ENCODE results near the gene FBXO9.

- TF ChIP-seq POLR2AphosphoS5 (IDR thresholded peaks at IDR 0.05) (no peak), POLR2A (IDR thresholded peaks at IDR 0.05) (no peak), EP300 (IDR thresholded peaks at IDR 0.05; ENCODE audit: low read depth) (no peak)
- TF ChIP-seq, protein P1, sequence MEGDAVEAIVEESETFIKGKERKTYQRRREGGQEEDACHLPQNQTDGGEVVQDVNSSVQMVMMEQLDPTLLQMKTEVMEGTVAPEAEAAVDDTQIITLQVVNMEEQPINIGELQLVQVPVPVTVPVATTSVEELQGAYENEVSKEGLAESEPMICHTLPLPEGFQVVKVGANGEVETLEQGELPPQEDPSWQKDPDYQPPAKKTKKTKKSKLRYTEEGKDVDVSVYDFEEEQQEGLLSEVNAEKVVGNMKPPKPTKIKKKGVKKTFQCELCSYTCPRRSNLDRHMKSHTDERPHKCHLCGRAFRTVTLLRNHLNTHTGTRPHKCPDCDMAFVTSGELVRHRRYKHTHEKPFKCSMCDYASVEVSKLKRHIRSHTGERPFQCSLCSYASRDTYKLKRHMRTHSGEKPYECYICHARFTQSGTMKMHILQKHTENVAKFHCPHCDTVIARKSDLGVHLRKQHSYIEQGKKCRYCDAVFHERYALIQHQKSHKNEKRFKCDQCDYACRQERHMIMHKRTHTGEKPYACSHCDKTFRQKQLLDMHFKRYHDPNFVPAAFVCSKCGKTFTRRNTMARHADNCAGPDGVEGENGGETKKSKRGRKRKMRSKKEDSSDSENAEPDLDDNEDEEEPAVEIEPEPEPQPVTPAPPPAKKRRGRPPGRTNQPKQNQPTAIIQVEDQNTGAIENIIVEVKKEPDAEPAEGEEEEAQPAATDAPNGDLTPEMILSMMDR (IDR thresholded peaks at IDR 0.05): no peak
Observed at GRCh38 chr6:53101006-53101405, 35.8 kb downstream of the FBXO9 start.

Measured in transverse colon (tissue), 4 donors.